Gastrocnemius medialis (tissue), 4 donors: ENCODE measurements around the gene GALR1. TPM values are rescaled to one million over a fixed set of nuclear protein-coding genes. Genes with fewer than 3 reads are reported as not detected.

Source experiments
- ATAC-seq, 2 donors: fragments of 150-250 bp; one replicate each; pipeline ENCODE4 v1.9.1; 2016
- DNase-seq, 2 donors: peaks; one replicate each; pipeline ENCODE4 v3.0.0-alpha.2; 2019
- H3K27ac ChIP-seq, 4 donors: fragments of 200-600 bp; sonication (generic); 1 replicate in 1 of 4; 2 replicates in 3 of 4; pipeline ENCODE4 v1.5.1; 2016 to 2018; ENCODE audit warnings: mild to moderate bottlenecking in 2 of 4, moderate library complexity in 1 of 4
- H3K27me3 ChIP-seq, 3 donors: fragments of 200-600 bp; sonication (generic) in 2 of 3; 1 replicate in 1 of 3; 2 replicates in 2 of 3; pipeline versions ENCODE4 v1.5.1 to v1.6.0; 2016 to 2019; ENCODE audit warnings: mild to moderate bottlenecking in 1 of 3, moderate library complexity in 1 of 3
- H3K36me3 ChIP-seq, 2 donors: fragments of 200-600 bp; sonication (generic) in 1 of 2; one replicate each; pipeline ENCODE4 v1.5.1; 2017 to 2018
- H3K4me1 ChIP-seq, 2 donors: fragments of 200-600 bp; sonication (generic) in 1 of 2; one replicate each; pipeline ENCODE4 v1.5.1; 2016 to 2017; ENCODE audit warnings: mild to moderate bottlenecking in 2 of 2
- H3K4me3 ChIP-seq, 4 donors: fragments of 200-600 bp; sonication (generic) in 3 of 4; 1 replicate in 1 of 4; 2 replicates in 3 of 4; pipeline ENCODE4 v1.5.1; 2016 to 2019; ENCODE audit warnings: mild to moderate bottlenecking in 2 of 4
- H3K9me3 ChIP-seq, 3 donors: fragments of 200-600 bp; sonication (generic) in 2 of 3; 1 replicate in 1 of 3; 2 replicates in 2 of 3; pipeline ENCODE4 v1.5.1; 2016 to 2019
- CTCF ChIP-seq, 5 experiments: fragments of 450-650 bp in 3 of 5; fragments of 200-600 bp in 2 of 5; sonication (generic) in 2 of 5; IDR thresholded peaks in 4 of 5; conservative IDR thresholded peaks in 1 of 5; 1 replicate in 4 of 5; 2 replicates in 1 of 5; pipeline ENCODE4 v1.5.1; 2016 to 2019; ENCODE audit warnings: antibody characterized with exemption in 5 of 5, mild to moderate bottlenecking in 3 of 5, moderate library complexity in 3 of 5
- POLR2A ChIP-seq, 2 donors: fragments of 450-650 bp; IDR thresholded peaks; one replicate each; pipeline ENCODE4 v1.6.1; 2017; ENCODE audit warnings: antibody characterized with exemption in 2 of 2, mild to moderate bottlenecking in 2 of 2, moderate library complexity in 2 of 2
- in situ Hi-C, 4 donors: fragments of 200-750 bp; cut with MboI; loops; one replicate each; pipeline versions ENCODE4 v1.15.0 to v1.8.0; 2017; ENCODE audit warnings: low sequenced_read_pairs in 4 of 4
- intact Hi-C: fragments of 100-400 bp; cut with DNase I; formaldehyde crosslinking; loops from one replicate; pipeline ENCODE4 v1.15.1; 2023; ENCODE audit warnings: low total_unique reads
- total RNA-seq, 4 donors: library from RNA; depleted of rRNA; stranded (reverse); fragments of >200 nt; gene quantifications; one replicate each; pipeline versions ENCODE4 v1.1.0 to v1.2.3, GENCODE V29; 2016

GALR1 gene
- total RNA-seq, 4 donors from 2014 or later, result not detected

GRCh38 chr18:77254711-77255405, 5.2 kb downstream of the GALR1 start:
- peaks cover 0 to 8% of the 10 kb centered on the region in 2 donors for H3K4me1 ChIP-seq
- H3K27me3 ChIP-seq, result peaks cover 15 to 25% (median 24%) of the 10 kb centered on the region in 3 donors
- H3K27ac ChIP-seq, result no peak overlapping the region
- intact Hi-C loops, result no loop called here
- TF ChIP-seq CTCF (IDR thresholded peaks at IDR 0.05 in 4 of 5, conservative IDR thresholded peaks at IDR 0.05 in 1 of 5) (no peak), POLR2A (IDR thresholded peaks at IDR 0.05) (no peak)
- no peak overlapping the region for H3K4me3 ChIP-seq
- in situ Hi-C loops, result no loop called here
- no peaks in the 10 kb centered on the region for H3K9me3 ChIP-seq
- H3K36me3 ChIP-seq, result no peaks in the 10 kb centered on the region
- ATAC-seq (no peak), DNase-seq (no peak)

GRCh38 chr18:77255426-77256105, 5.9 kb downstream of the GALR1 start:
- DNase-seq, result no peak
- Histone ChIP-seq H3K4me3 (no peak overlapping the region), H3K27me3 (peaks cover 15 to 19% (median 18%) of the 10 kb centered on the region in 3 donors), H3K4me1 (peaks cover 0 to 8% of the 10 kb centered on the region in 2 donors), H3K36me3 (no peaks in the 10 kb centered on the region), H3K9me3 (no peaks in the 10 kb centered on the region), H3K27ac (no peak overlapping the region)
- no peak for TF ChIP-seq CTCF (IDR thresholded peaks at IDR 0.05 in 4 of 5, conservative IDR thresholded peaks at IDR 0.05 in 1 of 5)
- intact Hi-C loops, result no loop called here
- ATAC-seq, result no peak
- in situ Hi-C loops, result no loop called here

- no peak for TF ChIP-seq CTCF (IDR thresholded peaks at IDR 0.05 in 4 of 5, conservative IDR thresholded peaks at IDR 0.05 in 1 of 5)
- TF ChIP-seq POLR2A (IDR thresholded peaks at IDR 0.05), result no peak
- Histone ChIP-seq H3K27me3 (no peaks in the 10 kb centered on the region), H3K9me3 (no peaks in the 10 kb centered on the region), H3K4me1 (no peaks in the 10 kb centered on the region), H3K36me3 (no peaks in the 10 kb centered on the region), H3K27ac (no peak overlapping the region), H3K4me3 (no peak overlapping the region)
- ATAC-seq (no peak), DNase-seq (no peak)
- in situ Hi-C loops, result no loop called here
- intact Hi-C loops, result no loop called here
Measured at GRCh38 chr18:77262643-77263465, 13.2 kb downstream of the GALR1 start.

- TF ChIP-seq CTCF (IDR thresholded peaks at IDR 0.05 in 4 of 5, conservative IDR thresholded peaks at IDR 0.05 in 1 of 5), result no peak
- no peak for TF ChIP-seq POLR2A (IDR thresholded peaks at IDR 0.05)
- no peak for ATAC-seq
- no peak overlapping the region for H3K4me3 ChIP-seq
- in situ Hi-C loops (no loop called here), intact Hi-C loops (no loop called here)
- no peaks in the 10 kb centered on the region for H3K4me1 ChIP-seq
- H3K27ac ChIP-seq, result no peak overlapping the region
- H3K36me3 ChIP-seq, result no peaks in the 10 kb centered on the region
- no peak for DNase-seq
- H3K9me3 ChIP-seq, result no peaks in the 10 kb centered on the region
- no peaks in the 10 kb centered on the region for H3K27me3 ChIP-seq
Measured at GRCh38 chr18:77263466-77263763, 13.8 kb downstream of the GALR1 start.
